Stomach (tissue), 9 donors: ENCODE results near the gene EFNB1. TPM values are rescaled to one million over a fixed set of nuclear protein-coding genes. Genes with fewer than 3 reads are reported as not detected.
A peak's percentile ranks its signal among the peaks of the same experiment; 100 is the strongest.

Source experiments
- DNase-seq, 2 donors: peaks; one replicate each; pipeline versions ENCODE4 v3.0.0 to v3.0.0-alpha.2; 2013 to 2019
- H3K27ac ChIP-seq, 5 donors: fragments of 200-600 bp in 4 of 5; sonication (generic) in 4 of 5; one replicate each; pipeline ENCODE4 v1.5.1; 2013 to 2019; ENCODE audit warnings: mild to moderate bottlenecking in 1 of 5, moderate library complexity in 1 of 5
- H3K27me3 ChIP-seq, 3 donors: fragments of 200-600 bp; sonication (generic); one replicate each; pipeline ENCODE4 v1.5.1; 2017 to 2019; ENCODE audit warnings: mixed run types in 1 of 3
- H3K36me3 ChIP-seq, 4 donors: fragments of 200-600 bp; sonication (generic); 1 replicate in 3 of 4; 2 replicates in 1 of 4; pipeline ENCODE4 v1.5.1; 2016 to 2019
- H3K4me1 ChIP-seq, 4 donors: fragments of 200-600 bp; sonication (generic); one replicate each; pipeline ENCODE4 v1.5.1; 2016 to 2019
- H3K4me3 ChIP-seq, 4 donors: fragments of 200-600 bp; sonication (generic) in 3 of 4; one replicate each; pipeline ENCODE4 v1.5.1; 2016 to 2019; ENCODE audit warnings: mild to moderate bottlenecking in 1 of 4
- H3K9me3 ChIP-seq, 4 donors: fragments of 200-600 bp; sonication (generic); one replicate each; pipeline ENCODE4 v1.5.1; 2016 to 2019
- CTCF ChIP-seq, 7 experiments: fragments of 450-650 bp in 4 of 7; fragments of 200-600 bp in 3 of 7; sonication (generic) in 3 of 7; IDR thresholded peaks; one replicate each; pipeline ENCODE4 v1.5.1; 2016 to 2019; ENCODE audit warnings: antibody characterized with exemption in 7 of 7, control low read depth in 2 of 7, mild to moderate bottlenecking in 1 of 7
- EP300 ChIP-seq: sonication (generic); formaldehyde crosslinking; IDR thresholded peaks from one replicate; pipeline ENCODE4 v1.6.1; 2017; ENCODE audit warnings: antibody characterized with exemption
- POLR2A ChIP-seq, 4 donors: fragments of 450-650 bp; IDR thresholded peaks; one replicate each; pipeline ENCODE4 v1.6.1; 2016; ENCODE audit warnings: antibody characterized with exemption in 4 of 4, control low read depth in 2 of 4, mild to moderate bottlenecking in 1 of 4, moderate library complexity in 1 of 4
- POLR2AphosphoS5 ChIP-seq, 3 donors: sonication (generic); formaldehyde crosslinking; IDR thresholded peaks; one replicate each; pipeline ENCODE4 v1.6.1; 2016; ENCODE audit warnings: antibody characterized with exemption in 3 of 3
- WGBS, 5 donors: extraction: QIAGEN DNeasy Blood & Tissue Kit in 3 of 5; methylation state at CpG; one replicate each; pipeline versions ENCODE4 v1.1.5 to v1.1.7; 2013 to 2018; 5-methylcytosine and 5-hydroxymethylcytosine counted together
- intact Hi-C: fragments of 100-400 bp; cut with DNase I; formaldehyde crosslinking; loops from one replicate; pipeline ENCODE4 v1.15.1; 2023; ENCODE audit warnings: low total_unique reads
- polyA plus RNA-seq, 3 donors: library from polyadenylated mRNA; stranded (reverse); fragments of 200-250 nt; gene quantifications; one replicate each; pipeline ENCODE4 v1.2.3, GENCODE V29; 2013
- total RNA-seq, 5 donors: library from RNA; depleted of rRNA; stranded (reverse); fragments of >200 nt; gene quantifications; one replicate each; pipeline versions ENCODE4 v1.1.0 to v1.2.3, GENCODE V29; 2014 to 2016
- donor health status: healthy with polysubstance abuse.
- donor health status: Bipolar disorder and iron deficiency.
- donor health status: healthy.

The EFNB1 gene
- total and polyA plus RNA-seq, 8 donors = 5.8 to 160 (median 20.0) TPM

GRCh38 chrX:68834371-68835103, 5.7 kb downstream of the EFNB1 start:
- DNase-seq = no peak
- intact Hi-C loops = loop anchor here (5.0 to 10.0 kb wide), 2 partner anchors 58 to 330 kb away; partner anchors contain the start of gene PJA1
- Histone ChIP-seq H3K4me1 (peaks cover 0 to 47% (median 26%) of the 10 kb centered on the region in 4 donors), H3K9me3 (no peaks in the 10 kb centered on the region), H3K27ac (peak overlapping the region in 4 of 5 donors; percentile 28 to 87 (median 52)), H3K4me3 (no peak overlapping the region), H3K27me3 (peaks cover 0 to 3% (median 0%) of the 10 kb centered on the region in 3 donors), H3K36me3 (peaks cover 0 to 4% (median 2%) of the 10 kb centered on the region in 4 donors)
- WGBS, 5 donors = 61 to 66% (median 65%) methylated on average over 6 to 7 of the region's 7 CpGs
- TF ChIP-seq POLR2AphosphoS5 (IDR thresholded peaks at IDR 0.05) (no peak), POLR2A (IDR thresholded peaks at IDR 0.05) (no peak), EP300 (no peak), CTCF (IDR thresholded peaks at IDR 0.05) (no peak)

- Histone ChIP-seq H3K27ac (peak overlapping the region in 1 of 5 donors; percentile 67), H3K27me3 (peaks cover 0 to 3% (median 0%) of the 10 kb centered on the region in 3 donors), H3K4me3 (no peak overlapping the region), H3K36me3 (peaks cover 0 to 10% (median 8%) of the 10 kb centered on the region in 4 donors), H3K9me3 (no peaks in the 10 kb centered on the region), H3K4me1 (peaks cover 0 to 47% (median 26%) of the 10 kb centered on the region in 4 donors)
- TF ChIP-seq EP300 (no peak), POLR2AphosphoS5 (IDR thresholded peaks at IDR 0.05) (no peak), CTCF (IDR thresholded peaks at IDR 0.05) (no peak), POLR2A (IDR thresholded peaks at IDR 0.05) (no peak)
- DNase-seq = no peak
- WGBS, 5 donors = 49 to 100% (median 82%) methylated on average over 2 to 3 of the region's 3 CpGs
- intact Hi-C loops = loop anchor here (10.0 kb wide), 1 partner anchor 330 kb away; the partner anchor contains the start of gene PJA1
Observed at GRCh38 chrX:68835104-68835442, 6.3 kb downstream of the EFNB1 start.

- 78 to 94% (median 90%) methylated on average over 5 of the region's 5 CpGs for WGBS, 5 donors
- Histone ChIP-seq H3K4me1 (peaks cover 0 to 45% (median 26%) of the 10 kb centered on the region in 4 donors), H3K27me3 (peaks cover 0 to 3% (median 0%) of the 10 kb centered on the region in 3 donors), H3K4me3 (no peak overlapping the region), H3K9me3 (no peaks in the 10 kb centered on the region), H3K27ac (no peak overlapping the region), H3K36me3 (peaks cover 0 to 14% (median 12%) of the 10 kb centered on the region in 4 donors)
- intact Hi-C loops = loop anchor here (10.0 kb wide), 1 partner anchor 329 kb away; the partner anchor contains the start of gene PJA1
- no peak for TF ChIP-seq POLR2A (IDR thresholded peaks at IDR 0.05)
- TF ChIP-seq POLR2AphosphoS5 (IDR thresholded peaks at IDR 0.05) = no peak
- no peak for TF ChIP-seq EP300
- no peak for TF ChIP-seq CTCF (IDR thresholded peaks at IDR 0.05)
- peak in 1 of 2 donors; percentile 4 for DNase-seq
Observed at GRCh38 chrX:68835468-68835867, 6.6 kb downstream of the EFNB1 start.

- Histone ChIP-seq H3K27ac (no peak overlapping the region), H3K36me3 (peaks cover 0 to 26% (median 23%) of the 10 kb centered on the region in 4 donors), H3K9me3 (no peaks in the 10 kb centered on the region), H3K4me1 (peaks cover 0 to 46% (median 27%) of the 10 kb centered on the region in 4 donors), H3K4me3 (no peak overlapping the region), H3K27me3 (peaks cover 0 to 6% (median 0%) of the 10 kb centered on the region in 3 donors)
- WGBS, 5 donors = 47 to 60% (median 55%) methylated on average over 2 to 3 of the region's 3 CpGs
- TF ChIP-seq POLR2A (IDR thresholded peaks at IDR 0.05) (no peak), EP300 (no peak), CTCF (IDR thresholded peaks at IDR 0.05) (no peak), POLR2AphosphoS5 (IDR thresholded peaks at IDR 0.05) (no peak)
- intact Hi-C loops = loop anchor here (10.0 kb wide), 1 partner anchor 328 kb away; the partner anchor contains the start of gene PJA1
- no peak for DNase-seq
Observed at GRCh38 chrX:68837119-68837518, 8.3 kb downstream of the EFNB1 start.
